Mesenchymal stem cell (in vitro differentiated cells and primary cell): ENCODE data around the gene BEST1.
A peak's percentile ranks its signal among the peaks of the same experiment; 100 is the strongest.

Source experiments
- DNase-seq: peaks from one replicate; pipeline ENCODE4 v3.0.0-alpha.2; 2013
- H2AFZ ChIP-seq: one replicate; pipeline ENCODE4 v1.6.1; 2013; ENCODE audit warnings: low read depth, mild to moderate bottlenecking, control low read depth, inconsistent platforms, low read length, moderate library complexity
- H2AK5ac ChIP-seq: 2 replicates; pipeline ENCODE4 v1.6.1; 2013; ENCODE audit warnings: low read length, moderate library complexity, mild to moderate bottlenecking, inconsistent platforms; ENCODE audit not compliant: severe bottlenecking
- H2BK120ac ChIP-seq: one replicate; pipeline ENCODE4 v1.6.1; 2013; ENCODE audit warnings: low read depth, mild to moderate bottlenecking, inconsistent platforms, low read length, moderate library complexity
- H2BK12ac ChIP-seq, 2 experiments: one replicate each; pipeline ENCODE4 v1.6.1; 2013; ENCODE audit warnings: inconsistent platforms in 2 of 2, low read length in 2 of 2, mild to moderate bottlenecking in 2 of 2, moderate library complexity in 2 of 2, control low read depth in 1 of 2
- H2BK15ac ChIP-seq: one replicate; pipeline ENCODE4 v1.6.1; 2013; ENCODE audit warnings: mild to moderate bottlenecking, low read depth, inconsistent platforms; ENCODE audit not compliant: poor library complexity, severe bottlenecking
- H2BK5ac ChIP-seq: 2 replicates; pipeline ENCODE4 v1.6.1; 2013; ENCODE audit warnings: low read depth, mild to moderate bottlenecking, low read length, control low read depth, inconsistent platforms; ENCODE audit not compliant: poor library complexity, severe bottlenecking
- H3K14ac ChIP-seq, 2 experiments: one replicate each; pipeline ENCODE4 v1.6.1; 2013; ENCODE audit warnings: inconsistent platforms in 2 of 2, low read length in 2 of 2, control low read depth in 1 of 2, mild to moderate bottlenecking in 1 of 2, moderate library complexity in 1 of 2
- H3K18ac ChIP-seq, 2 experiments: one replicate each; pipeline ENCODE4 v1.6.1; 2013; ENCODE audit warnings: inconsistent platforms in 2 of 2, low read length in 2 of 2, control low read depth in 1 of 2, low read depth in 1 of 2, mild to moderate bottlenecking in 1 of 2
- H3K23ac ChIP-seq, 2 experiments: one replicate each; pipeline ENCODE4 v1.6.1; 2013; ENCODE audit warnings: inconsistent platforms in 2 of 2, low read length in 2 of 2, mild to moderate bottlenecking in 2 of 2, moderate library complexity in 2 of 2, control low read depth in 1 of 2
- H3K27ac ChIP-seq: 2 replicates; pipeline ENCODE4 v1.5.1; 2013; ENCODE audit warnings: mild to moderate bottlenecking, moderate library complexity, low read length, control low read depth, inconsistent platforms; ENCODE audit not compliant: poor library complexity, severe bottlenecking
- H3K27me3 ChIP-seq, 2 experiments: 2 replicates each; pipeline versions ENCODE4 v1.6.1 to v1.7.0; 2013; ENCODE audit warnings: low read length in 2 of 2, mild to moderate bottlenecking in 2 of 2, moderate library complexity in 2 of 2, control low read depth in 1 of 2, inconsistent platforms in 1 of 2; ENCODE audit not compliant: control insufficient read depth in 1 of 2, insufficient read depth in 1 of 2
- H3K36me3 ChIP-seq, 2 experiments: 2 replicates each; pipeline versions ENCODE4 v1.6.1 to v1.7.0; 2013; ENCODE audit warnings: low read length in 2 of 2, control low read depth in 1 of 2, inconsistent platforms in 1 of 2, low read depth in 1 of 2, mild to moderate bottlenecking in 1 of 2; ENCODE audit not compliant: insufficient read depth in 2 of 2, control insufficient read depth in 1 of 2
- H3K4ac ChIP-seq, 2 experiments: one replicate each; pipeline ENCODE4 v1.6.1; 2013; ENCODE audit warnings: inconsistent platforms in 2 of 2, low read length in 2 of 2, mild to moderate bottlenecking in 2 of 2, moderate library complexity in 2 of 2, control low read depth in 1 of 2, low read depth in 1 of 2
- H3K4me1 ChIP-seq: 2 replicates; pipeline ENCODE4 v1.6.1; 2013; ENCODE audit warnings: low read depth, low read length, control low read depth; ENCODE audit not compliant: control insufficient read depth, insufficient read depth
- H3K4me2 ChIP-seq: 2 replicates; pipeline ENCODE4 v1.6.1; 2013; ENCODE audit warnings: low read length, mild to moderate bottlenecking, inconsistent platforms; ENCODE audit not compliant: poor library complexity, severe bottlenecking
- H3K4me3 ChIP-seq, 2 experiments: 2 replicates each; pipeline versions ENCODE4 v1.5.1 to v1.7.0; 2013; ENCODE audit warnings: low read length in 2 of 2, mild to moderate bottlenecking in 2 of 2, control low read depth in 1 of 2, low read depth in 1 of 2; ENCODE audit not compliant: insufficient read depth in 1 of 2
- H3K79me1 ChIP-seq: replicated peaks from 2 replicates; pipeline ENCODE4 v1.6.1; 2013; ENCODE audit warnings: mild to moderate bottlenecking, control low read depth, low read length, inconsistent platforms; ENCODE audit not compliant: poor library complexity, severe bottlenecking
- H3K9ac ChIP-seq: 2 replicates; pipeline ENCODE4 v1.7.0; 2013; ENCODE audit warnings: mild to moderate bottlenecking, low read length, moderate library complexity
- H3K9me3 ChIP-seq: 2 replicates; pipeline ENCODE4 v1.7.0; 2013; ENCODE audit warnings: mild to moderate bottlenecking, low read length; ENCODE audit not compliant: control insufficient read depth
- H4K8ac ChIP-seq: one replicate; pipeline ENCODE4 v1.6.1; 2013; ENCODE audit warnings: inconsistent platforms, mild to moderate bottlenecking, low read length, moderate library complexity
- H4K91ac ChIP-seq: one replicate; pipeline ENCODE4 v1.6.1; 2013; ENCODE audit warnings: mild to moderate bottlenecking, low read length, inconsistent platforms
- WGBS: methylation state at CpG from one replicate; pipeline ENCODE4 v1.1.7; 2013; ENCODE audit warnings: mixed read lengths; 5-methylcytosine and 5-hydroxymethylcytosine counted together

BEST1 gene

GRCh38 chr11:61927501-61927900 lies 22.6 kb upstream of the BEST1 start:
- no peak for DNase-seq
- 80% methylated on average over 1 of the region's 1 CpG for WGBS
- no peak overlapping the region for H2AFZ ChIP-seq
- no peak overlapping the region for H4K91ac ChIP-seq
- H3K9me3 ChIP-seq, result no peaks in the 10 kb centered on the region
- no peaks in the 10 kb centered on the region for H3K36me3 ChIP-seq
- H3K4ac ChIP-seq, result no peak overlapping the region
- no peak overlapping the region for H2BK120ac ChIP-seq
- no peak overlapping the region for H4K8ac ChIP-seq
- H3K4me3 ChIP-seq, result no peak overlapping the region
- peaks cover 13% of the 10 kb centered on the region for H3K4me1 ChIP-seq
- no peak overlapping the region for H3K27ac ChIP-seq
- H3K27me3 ChIP-seq, result peaks cover 0 to 10% of the 10 kb centered on the region in 2 experiments
- H3K9ac ChIP-seq, result no peak overlapping the region
- no peaks in the 10 kb centered on the region for H3K79me1 ChIP-seq
- H2BK5ac ChIP-seq, result no peak overlapping the region
- H3K23ac ChIP-seq, result no peak overlapping the region
- H2BK12ac ChIP-seq, result no peak overlapping the region
- H3K18ac ChIP-seq, result no peak overlapping the region
- no peak overlapping the region for H3K14ac ChIP-seq
- H2AK5ac ChIP-seq, result no peak overlapping the region
- no peak overlapping the region for H2BK15ac ChIP-seq
- no peak overlapping the region for H3K4me2 ChIP-seq

- Histone ChIP-seq H3K79me1 (no peaks in the 10 kb centered on the region), H3K4me1 (peaks cover 5% of the 10 kb centered on the region), H3K14ac (no peak overlapping the region), H4K8ac (no peak overlapping the region), H3K27ac (no peak overlapping the region), H2AFZ (no peak overlapping the region), H3K4me3 (peak overlapping the region in 1 of 2 experiments; percentile 13), H3K36me3 (no peaks in the 10 kb centered on the region), H3K4ac (no peak overlapping the region), H2BK15ac (no peak overlapping the region), H2BK12ac (no peak overlapping the region), H3K4me2 (no peak overlapping the region), H3K9me3 (no peaks in the 10 kb centered on the region), H2BK5ac (no peak overlapping the region), H3K23ac (no peak overlapping the region), H3K18ac (no peak overlapping the region), H3K9ac (peak overlapping the region; percentile 11), H3K27me3 (peaks cover 0 to 5% of the 10 kb centered on the region in 2 experiments), H2AK5ac (no peak overlapping the region), H2BK120ac (no peak overlapping the region), H4K91ac (no peak overlapping the region)
- DNase-seq, result no peak
Observed at GRCh38 chr11:61928606-61929005, 21.5 kb upstream of the BEST1 start.

- 100% methylated on average over 1 of the region's 3 CpGs for whole genome bisulfite sequencing
Observed at GRCh38 chr11:61930933-61931332, 19.2 kb upstream of the BEST1 start.

GRCh38 chr11:61935861-61936260 lies 14.3 kb upstream of the BEST1 start:
- H2BK120ac ChIP-seq, result no peak overlapping the region
- no peak overlapping the region for H3K14ac ChIP-seq
- H3K27ac ChIP-seq, result no peak overlapping the region
- H3K79me1 ChIP-seq, result no peaks in the 10 kb centered on the region
- H3K4me2 ChIP-seq, result no peak overlapping the region
- no peak overlapping the region for H3K4ac ChIP-seq
- WGBS, result 69% methylated on average over 2 of the region's 2 CpGs
- H3K36me3 ChIP-seq, result no peaks in the 10 kb centered on the region
- H4K91ac ChIP-seq, result no peak overlapping the region
- H3K23ac ChIP-seq, result no peak overlapping the region
- H2BK15ac ChIP-seq, result no peak overlapping the region
- no peak overlapping the region for H3K4me3 ChIP-seq
- no peak overlapping the region for H2AK5ac ChIP-seq
- no peak overlapping the region for H2BK12ac ChIP-seq
- H3K9ac ChIP-seq, result no peak overlapping the region
- no peak for DNase-seq
- H3K9me3 ChIP-seq, result peaks cover 9% of the 10 kb centered on the region
- H4K8ac ChIP-seq, result no peak overlapping the region
- H3K4me1 ChIP-seq, result no peaks in the 10 kb centered on the region
- no peak overlapping the region for H2BK5ac ChIP-seq
- H3K27me3 ChIP-seq, result peaks cover 0 to 8% of the 10 kb centered on the region in 2 experiments
- no peak overlapping the region for H2AFZ ChIP-seq
- H3K18ac ChIP-seq, result no peak overlapping the region

More at GRCh38 chr11:61930933-61931332, 19.2 kb upstream of the BEST1 start:
- Histone ChIP-seq H3K23ac (no peak overlapping the region), H4K91ac (no peak overlapping the region), H2AFZ (no peak overlapping the region), H2BK5ac (no peak overlapping the region), H2BK12ac (no peak overlapping the region), H3K9me3 (no peaks in the 10 kb centered on the region), H3K14ac (no peak overlapping the region), H3K4me3 (no peak overlapping the region), H3K27ac (no peak overlapping the region), H2BK120ac (no peak overlapping the region), H3K79me1 (no peaks in the 10 kb centered on the region), H2BK15ac (no peak overlapping the region), H4K8ac (no peak overlapping the region), H3K18ac (no peak overlapping the region), H3K4me2 (no peak overlapping the region), H3K9ac (no peak overlapping the region), H3K36me3 (no peaks in the 10 kb centered on the region), H3K27me3 (peaks cover 0 to 8% of the 10 kb centered on the region in 2 experiments), H3K4me1 (no peaks in the 10 kb centered on the region), H3K4ac (no peak overlapping the region), H2AK5ac (no peak overlapping the region)
- DNase-seq, result no peak
